Measurements from ENCODE around the gene ACOX3.

DNA sequence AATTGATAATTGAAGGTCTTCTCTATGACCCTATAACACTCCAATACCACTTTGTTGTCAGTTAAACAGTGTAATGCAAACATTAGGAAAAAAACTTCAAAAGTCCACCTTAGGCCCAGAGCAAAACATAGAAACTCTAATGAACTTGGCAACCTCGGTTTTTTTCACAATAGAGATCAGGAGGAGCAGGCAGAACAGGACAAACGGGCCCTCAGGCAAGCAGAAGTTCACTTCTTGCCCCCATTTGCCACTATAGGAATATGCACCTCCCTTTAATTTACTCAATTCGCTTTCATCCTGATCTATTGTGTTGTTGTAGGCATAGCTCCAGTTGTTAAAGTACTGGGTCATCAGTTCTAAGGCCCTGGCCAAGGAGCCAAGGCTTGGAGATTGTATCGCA is 18.2 kb downstream of the ACOX3 start:
- TF ChIP-seq, protein P1, sequence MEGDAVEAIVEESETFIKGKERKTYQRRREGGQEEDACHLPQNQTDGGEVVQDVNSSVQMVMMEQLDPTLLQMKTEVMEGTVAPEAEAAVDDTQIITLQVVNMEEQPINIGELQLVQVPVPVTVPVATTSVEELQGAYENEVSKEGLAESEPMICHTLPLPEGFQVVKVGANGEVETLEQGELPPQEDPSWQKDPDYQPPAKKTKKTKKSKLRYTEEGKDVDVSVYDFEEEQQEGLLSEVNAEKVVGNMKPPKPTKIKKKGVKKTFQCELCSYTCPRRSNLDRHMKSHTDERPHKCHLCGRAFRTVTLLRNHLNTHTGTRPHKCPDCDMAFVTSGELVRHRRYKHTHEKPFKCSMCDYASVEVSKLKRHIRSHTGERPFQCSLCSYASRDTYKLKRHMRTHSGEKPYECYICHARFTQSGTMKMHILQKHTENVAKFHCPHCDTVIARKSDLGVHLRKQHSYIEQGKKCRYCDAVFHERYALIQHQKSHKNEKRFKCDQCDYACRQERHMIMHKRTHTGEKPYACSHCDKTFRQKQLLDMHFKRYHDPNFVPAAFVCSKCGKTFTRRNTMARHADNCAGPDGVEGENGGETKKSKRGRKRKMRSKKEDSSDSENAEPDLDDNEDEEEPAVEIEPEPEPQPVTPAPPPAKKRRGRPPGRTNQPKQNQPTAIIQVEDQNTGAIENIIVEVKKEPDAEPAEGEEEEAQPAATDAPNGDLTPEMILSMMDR (IDR thresholded peaks at IDR 0.05): no peak
- TF ChIP-seq POLR2A (IDR thresholded peaks at IDR 0.05): no peak
